CD4-positive, alpha-beta T cell treated with Interleukin-2 at 100 ng/mL for 4 hours (primary cell): ENCODE data around the gene RMI2.
"Not testable (repeated sequence)": the region's sequence is repeated elsewhere in the genome, so short reads cannot be mapped to it uniquely, and the experiment has no call there.

Experiments used
- DNase-seq: peaks from one replicate; pipeline ENCODE4 v3.0.0-alpha.2; 2020; ENCODE audit warnings: low spot score

RMI2 gene

DNA sequence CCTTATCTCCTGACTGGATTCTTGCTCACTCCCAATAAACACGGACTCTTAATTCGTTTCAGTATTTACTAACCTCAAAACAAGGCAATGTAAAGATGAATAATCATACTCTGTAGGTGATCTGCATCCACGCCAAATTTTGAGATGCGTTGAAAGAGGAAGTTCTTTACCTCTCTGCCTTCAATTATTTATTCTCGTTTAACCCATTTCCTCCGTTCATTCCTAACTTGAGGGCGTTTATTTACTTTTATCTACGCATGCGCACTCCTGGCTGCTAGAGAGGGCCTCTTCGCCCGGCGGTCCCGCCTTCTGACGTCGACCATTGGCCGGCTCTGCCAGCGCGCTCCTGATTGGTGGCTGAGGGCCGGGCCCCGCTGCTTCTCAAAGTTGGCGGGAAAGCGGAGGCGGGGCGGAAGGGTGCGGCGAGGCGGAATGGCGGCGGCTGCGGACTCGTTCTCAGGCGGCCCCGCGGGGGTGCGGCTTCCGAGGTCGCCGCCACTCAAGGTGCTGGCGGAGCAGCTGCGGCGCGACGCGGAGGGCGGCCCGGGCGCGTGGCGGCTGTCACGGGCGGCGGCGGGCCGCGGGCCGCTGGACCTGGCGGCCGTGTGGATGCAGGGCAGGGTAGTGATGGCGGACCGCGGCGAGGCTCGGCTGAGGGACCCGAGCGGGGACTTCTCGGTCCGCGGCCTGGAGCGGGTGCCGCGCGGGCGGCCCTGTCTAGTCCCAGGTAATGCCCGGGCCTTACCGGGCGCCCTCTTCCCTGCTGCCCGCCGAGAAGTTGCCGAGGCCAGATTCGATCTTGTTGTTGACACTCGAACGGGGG lies at the start of gene RMI2:
Gene RMI2 (plus strand): TSS at position 420 of the 823 bp plus-strand sequence. CDS start 13 bp downstream, at position 433.
- peak; percentile 96 for DNase-seq

DNA sequence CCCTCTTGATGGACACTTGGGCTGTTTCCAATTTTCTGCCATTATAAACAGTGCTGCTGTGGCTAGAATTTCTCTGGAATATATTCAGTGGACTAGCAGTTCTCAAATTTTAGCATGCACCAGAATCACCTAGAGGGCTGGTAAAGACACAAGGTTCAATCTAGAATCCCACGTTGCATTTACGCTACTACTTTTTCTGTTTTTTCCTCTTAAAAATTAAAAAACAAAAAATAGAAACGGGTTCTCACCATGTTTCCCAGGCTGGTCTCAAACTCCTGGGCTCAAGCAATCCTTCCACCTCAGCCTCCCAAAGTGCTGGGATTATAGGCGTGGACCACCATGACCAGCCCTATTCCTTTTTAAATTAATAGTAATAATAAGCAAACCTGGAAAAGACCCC lies 49.6 kb upstream of the RMI2 start:
- no peak for DNase-seq

DNA sequence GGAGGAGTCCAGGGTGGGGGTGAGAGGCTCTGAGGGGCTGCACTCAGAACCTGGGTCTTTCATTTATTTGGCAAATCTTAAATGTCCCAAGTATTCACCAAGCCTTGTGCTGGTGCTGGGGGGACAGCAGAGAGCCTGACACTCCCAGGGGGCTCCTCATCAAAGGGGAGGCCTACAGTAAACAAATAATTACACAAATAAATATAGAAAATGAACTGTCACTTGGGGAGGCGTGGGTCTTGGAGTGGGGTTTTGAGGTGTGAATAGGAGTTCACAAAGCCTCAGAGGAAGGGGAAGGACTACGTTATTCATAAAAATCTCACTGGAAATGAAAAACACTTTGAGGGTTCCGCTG lies 48.9 kb upstream of the RMI2 start:
- DNase-seq, result no peak

DNA sequence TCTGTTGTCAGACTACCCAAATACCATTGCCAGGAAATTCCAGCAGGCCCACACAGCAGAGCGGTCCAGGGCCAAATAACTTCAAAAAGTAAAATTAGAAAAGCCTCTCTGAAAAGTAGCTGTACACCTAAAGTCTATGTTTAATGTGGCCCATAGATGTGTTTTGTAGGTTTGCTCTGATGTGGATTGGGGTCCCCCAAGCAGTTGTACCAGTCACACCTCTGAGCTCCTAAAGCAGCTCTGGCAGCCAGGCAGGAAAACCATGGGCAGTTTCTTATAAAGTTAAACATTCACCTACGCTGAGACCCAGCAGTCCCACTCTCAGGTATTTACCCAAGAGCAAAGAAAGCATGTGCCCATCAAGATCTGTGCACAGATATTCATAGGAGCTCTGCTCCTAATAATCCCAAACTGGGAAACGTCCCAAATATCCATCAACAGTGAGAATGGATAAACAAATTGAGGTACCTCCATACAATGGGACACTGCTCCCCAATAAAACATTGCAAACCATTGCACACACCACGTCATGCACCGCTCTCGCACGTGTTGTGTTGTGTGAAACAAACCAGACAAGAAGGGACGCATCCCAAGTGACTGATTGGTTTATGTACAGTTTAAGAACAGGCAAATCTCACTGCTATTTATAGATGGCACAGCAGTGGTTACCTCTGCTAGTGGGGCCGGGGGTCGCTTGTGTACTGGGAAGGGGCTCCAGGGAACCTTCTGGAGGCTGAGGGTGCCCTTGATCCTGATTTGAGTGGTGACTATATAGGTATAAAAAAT lies 48.4 kb upstream of the RMI2 start:
- DNase-seq, result no peak

DNA sequence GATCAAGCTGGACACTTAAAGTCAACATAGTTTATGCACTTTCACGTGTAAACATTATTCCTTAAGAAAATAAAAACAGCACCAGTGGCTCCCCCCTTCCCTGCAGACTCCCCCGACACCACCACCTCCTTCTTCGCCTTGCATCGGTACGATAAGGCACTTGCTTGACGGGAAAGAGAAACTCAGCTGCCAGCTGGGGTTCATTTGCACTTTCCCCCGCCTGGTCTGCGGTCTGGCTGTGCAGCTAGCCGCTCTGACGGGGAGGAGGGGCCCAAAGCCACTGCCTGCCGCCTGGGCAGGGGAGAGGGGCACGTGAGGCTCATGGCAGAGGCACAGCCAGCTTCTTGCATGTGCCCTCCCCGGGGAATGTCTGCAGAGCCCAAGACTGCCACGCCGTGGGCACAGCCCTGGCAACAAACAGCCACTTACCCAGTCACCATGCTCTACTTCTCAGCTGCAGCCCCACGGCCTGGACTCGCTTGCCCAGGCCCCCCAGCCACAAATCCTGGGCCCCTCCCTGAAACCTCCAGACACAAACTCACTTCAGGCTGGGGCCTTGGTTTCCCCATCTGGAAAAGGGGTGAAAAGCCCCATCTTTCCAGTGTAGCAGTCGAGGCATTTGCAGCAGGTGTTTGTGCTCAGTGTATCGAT lies 47.6 kb upstream of the RMI2 start:
- peak; percentile 57 for DNase-seq

DNA sequence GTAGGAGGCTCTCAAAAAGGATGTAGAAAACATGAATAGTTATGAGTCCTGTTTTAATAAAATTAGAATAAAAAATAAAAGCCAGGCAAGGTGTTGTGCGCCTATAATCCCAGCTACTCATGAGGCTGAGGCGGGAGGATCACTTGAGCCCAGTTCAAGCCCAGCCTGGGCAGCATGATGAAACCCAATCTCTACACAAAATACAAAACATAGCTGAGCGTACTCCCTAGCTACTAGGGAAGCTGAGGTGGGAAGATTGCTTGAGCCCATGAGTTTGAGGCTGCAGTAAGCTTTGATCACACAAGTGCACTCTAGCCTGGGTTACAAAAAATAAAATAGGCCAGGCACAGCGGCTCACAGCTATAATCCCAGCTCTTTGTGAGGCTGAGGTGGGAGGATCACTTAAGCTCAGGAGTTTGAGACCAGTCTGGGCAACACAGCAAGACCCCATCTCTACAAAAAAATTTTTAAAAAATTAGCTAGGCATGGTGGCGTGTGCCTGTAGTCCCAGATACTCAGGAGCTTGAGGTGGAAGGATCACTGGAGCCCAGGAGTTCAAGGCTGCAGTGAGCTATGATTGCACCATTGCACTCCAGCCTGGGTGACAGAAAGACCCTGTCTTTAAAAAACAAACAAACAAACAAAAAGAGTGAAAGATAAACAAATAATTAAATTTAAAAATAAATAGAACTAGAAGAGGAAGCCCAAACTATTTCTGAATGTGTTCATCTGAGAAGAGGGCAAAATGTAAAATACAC lies 46.9 kb upstream of the RMI2 start:
- no peak for DNase-seq

DNA sequence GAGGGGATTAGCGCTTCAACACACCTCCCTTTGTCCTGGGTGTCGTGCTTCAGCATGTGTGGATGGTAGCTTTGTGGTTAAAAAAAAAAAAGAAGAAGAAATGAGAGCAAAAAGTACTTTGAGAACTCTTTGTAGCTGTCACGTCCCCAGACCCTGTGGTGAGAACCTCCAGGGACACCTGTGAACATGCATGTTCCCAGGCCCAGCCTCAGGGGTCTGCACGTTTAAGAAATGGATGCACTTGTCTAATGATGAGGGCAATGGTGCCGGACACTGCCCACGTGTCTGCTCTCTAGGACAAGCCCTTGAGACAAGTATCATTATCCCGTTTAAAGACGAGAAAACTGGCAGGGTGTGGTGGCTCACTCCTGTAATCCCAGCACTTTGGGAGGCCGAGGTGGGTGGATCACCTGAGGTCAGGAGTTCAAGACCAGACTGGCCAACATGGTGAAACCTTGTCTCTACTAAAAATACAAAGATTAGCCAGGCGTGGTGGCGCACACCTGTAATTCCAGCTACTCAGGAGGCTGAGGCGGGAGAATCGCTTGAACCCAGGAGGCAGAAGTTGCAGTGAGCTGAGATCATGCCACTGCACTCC lies 46.2 kb upstream of the RMI2 start:
- DNase-seq, result not testable (repeated sequence)

DNA sequence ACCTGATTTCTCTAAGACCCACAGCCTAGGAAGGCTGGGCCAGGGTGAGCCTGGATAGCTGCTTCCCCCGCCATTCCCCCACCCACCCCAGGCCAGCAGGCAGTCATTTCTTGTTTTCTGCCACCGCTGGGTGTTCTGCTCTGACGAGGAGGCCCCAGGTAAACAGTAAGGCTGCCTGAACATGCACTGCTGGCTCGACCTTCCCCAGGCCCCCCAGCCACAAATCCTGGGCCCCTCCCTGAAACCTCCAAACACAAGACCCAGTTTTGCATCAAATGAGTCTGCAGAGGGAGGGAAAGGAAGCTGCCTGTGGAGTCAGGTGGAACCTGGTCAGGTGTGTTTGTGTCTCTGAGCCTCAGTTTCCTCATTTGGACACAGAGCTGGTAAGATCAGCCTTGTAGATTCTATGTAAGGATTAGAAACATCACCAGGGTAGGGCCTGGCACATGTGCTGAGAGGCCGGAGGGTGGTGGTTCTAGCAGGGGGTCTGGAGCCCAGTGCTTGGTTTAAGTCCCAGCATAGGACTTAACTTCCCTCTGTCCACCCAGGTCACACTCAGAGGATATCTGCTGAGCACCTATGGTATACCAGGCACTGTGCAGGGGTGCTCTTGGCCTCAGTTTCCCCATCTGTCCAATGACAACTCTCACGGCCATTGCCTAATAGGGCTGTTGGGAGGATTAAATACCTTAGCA lies 45.2 kb upstream of the RMI2 start:
- no peak for DNase-seq

DNA sequence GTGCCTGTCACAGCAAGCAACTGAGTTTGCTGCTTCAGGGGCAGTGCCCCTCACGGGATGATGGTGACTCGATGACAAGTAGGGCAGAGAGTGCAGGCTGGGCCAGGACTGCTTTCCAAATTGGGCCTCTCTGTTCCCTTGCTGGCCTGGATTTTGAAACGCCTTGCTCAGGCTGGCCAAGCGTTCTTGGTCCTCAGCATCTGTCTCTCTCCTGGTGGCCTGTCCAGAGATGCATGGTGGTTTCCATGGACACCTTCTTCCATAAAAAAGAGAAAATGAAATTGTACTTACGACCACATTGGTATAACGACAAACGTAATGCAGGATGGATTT lies 44.7 kb upstream of the RMI2 start:
- DNase-seq, result no peak

DNA sequence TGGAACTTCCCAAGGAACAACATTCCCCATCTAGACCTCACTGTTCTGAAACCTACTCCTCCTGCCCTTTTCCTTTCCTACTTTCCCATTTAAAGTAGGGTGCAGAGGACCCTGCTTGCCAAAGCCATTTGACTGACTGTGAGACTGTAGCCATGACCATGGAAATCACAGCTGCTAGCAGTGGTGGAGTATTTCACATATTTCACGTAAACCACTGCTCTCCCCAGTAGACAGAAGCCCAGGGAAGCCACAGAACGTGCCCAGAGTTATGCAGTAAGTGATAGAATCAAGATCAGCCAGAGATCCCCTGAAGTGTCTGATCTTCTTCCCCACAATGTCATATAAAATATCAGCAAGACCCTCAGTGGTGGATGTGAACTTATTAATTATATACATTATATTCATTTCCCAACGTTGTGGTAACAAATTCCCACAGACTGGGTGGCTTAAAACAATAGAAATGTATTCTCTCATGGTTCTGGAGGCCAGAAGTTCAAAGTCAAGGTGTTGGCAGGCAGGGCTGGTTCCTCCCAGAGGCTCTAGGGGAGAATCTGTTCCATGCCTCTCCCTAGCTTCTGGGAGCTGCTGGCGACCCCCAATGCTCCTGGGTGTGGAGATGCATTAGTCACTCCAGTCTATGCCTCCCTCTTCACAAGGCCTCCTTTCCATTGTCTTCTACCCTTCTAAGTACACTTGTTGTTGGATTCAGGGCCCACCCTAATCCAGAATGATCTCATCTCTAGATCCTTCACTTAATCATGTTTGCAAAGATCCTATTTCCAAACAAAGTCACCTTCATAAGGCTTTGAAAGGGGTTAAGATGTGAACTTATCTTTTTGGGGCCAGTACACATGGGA lies 43.4 kb upstream of the RMI2 start:
- DNase-seq, result no peak

DNA sequence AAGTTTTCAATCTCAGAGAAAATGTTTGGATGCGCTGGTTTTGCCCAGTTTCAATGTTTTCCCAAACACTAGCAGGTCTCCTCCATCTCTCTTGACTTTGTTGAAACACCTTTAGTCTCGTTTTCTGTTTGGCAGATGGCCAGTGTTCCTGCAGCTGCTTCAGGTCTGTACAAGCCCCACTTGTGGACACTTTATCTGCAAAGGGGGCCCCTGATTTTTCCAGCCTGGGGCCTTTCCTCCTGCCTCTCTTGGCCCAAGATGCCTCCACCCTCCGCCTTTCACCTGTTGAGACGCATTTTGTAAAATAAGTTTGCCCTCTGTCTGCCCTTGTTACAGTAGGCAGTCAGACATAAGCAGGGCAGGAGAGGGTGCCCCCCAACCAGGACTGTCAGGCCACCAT lies 42.3 kb upstream of the RMI2 start:
- DNase-seq, result no peak

DNA sequence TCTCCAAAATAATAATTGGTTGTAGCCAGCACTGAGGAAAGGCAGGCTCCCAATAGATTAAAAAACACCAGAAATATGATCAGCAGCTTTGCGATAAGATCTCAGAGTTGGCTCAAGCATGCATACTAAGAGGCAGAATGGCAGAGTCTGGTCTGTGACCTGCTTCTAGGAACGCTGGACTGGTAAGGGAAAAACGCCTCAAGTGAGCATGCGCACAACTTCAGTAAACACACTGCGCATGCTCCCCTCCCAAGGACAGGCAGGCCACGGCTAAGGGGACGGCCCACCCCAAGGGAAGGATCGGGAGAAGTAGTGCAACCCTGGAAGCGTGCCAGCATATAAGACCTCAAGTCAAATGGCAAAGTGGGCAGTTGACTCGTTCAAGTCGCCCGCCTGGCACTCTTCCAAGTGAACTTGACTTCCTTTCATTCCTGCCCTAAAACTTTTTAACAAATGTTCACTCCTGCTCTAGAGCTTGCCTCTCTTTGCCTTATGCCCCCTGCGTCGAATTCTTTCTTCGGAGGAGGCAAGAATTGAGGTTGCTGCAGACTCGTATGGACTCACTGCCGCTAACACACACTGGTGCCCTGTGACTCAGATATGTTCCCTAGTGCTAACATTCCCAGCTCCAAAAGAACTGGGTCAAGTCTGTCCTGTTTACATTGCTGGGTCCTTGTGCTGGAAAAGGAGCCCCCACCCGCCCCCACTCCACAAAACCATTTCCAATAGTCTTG lies 41.7 kb upstream of the RMI2 start:
- no peak for DNase-seq

DNA sequence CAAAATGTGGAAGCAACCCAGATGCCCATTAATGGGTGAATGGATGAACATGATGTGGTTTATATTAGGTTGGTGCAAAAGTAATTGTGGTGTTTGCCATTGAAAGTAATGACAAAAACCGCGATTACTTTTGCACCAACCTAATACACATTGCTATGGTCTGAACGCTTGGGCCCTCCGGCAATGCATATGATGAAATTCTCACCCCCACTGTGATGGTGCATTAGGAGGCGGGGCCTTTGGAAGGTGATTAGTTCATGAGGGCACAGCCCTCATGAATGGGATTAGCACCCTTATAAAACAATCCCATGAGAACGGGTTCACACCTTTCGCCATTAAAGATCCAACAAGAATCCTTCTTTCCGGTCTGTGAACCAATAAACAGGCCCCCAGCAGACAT lies 38.9 kb upstream of the RMI2 start:
- no peak for DNase-seq

DNA sequence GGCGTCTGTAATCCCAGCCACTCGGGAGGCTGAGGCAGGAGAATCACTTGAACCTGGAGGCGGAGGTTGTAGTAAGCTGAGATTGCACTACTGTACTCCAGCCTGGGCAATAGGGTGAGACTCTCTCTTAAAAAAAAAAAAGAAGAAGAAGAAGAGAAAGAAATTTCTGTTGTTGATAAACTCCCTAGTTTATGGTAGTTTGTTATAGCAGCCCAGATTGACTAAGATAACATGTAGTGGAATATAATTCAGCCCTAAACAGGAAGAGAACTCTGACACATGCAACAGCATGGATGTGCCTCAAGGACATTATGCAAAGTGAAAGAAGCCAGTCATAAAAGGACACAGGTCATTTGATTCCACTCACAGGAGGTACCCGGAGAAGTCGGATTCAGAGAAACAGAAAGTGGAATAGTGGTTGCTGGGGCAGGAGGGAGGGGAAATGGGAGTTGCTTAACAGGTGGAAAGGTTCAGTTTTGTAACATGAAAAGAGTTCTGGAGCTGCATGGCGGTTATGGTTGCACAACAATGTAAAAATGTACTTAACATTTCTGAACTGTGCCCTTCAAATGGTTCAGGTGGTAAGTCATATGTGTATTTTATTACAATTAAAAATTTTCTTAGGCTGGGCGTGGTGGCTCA lies 38.1 kb upstream of the RMI2 start:
- no peak for DNase-seq

DNA sequence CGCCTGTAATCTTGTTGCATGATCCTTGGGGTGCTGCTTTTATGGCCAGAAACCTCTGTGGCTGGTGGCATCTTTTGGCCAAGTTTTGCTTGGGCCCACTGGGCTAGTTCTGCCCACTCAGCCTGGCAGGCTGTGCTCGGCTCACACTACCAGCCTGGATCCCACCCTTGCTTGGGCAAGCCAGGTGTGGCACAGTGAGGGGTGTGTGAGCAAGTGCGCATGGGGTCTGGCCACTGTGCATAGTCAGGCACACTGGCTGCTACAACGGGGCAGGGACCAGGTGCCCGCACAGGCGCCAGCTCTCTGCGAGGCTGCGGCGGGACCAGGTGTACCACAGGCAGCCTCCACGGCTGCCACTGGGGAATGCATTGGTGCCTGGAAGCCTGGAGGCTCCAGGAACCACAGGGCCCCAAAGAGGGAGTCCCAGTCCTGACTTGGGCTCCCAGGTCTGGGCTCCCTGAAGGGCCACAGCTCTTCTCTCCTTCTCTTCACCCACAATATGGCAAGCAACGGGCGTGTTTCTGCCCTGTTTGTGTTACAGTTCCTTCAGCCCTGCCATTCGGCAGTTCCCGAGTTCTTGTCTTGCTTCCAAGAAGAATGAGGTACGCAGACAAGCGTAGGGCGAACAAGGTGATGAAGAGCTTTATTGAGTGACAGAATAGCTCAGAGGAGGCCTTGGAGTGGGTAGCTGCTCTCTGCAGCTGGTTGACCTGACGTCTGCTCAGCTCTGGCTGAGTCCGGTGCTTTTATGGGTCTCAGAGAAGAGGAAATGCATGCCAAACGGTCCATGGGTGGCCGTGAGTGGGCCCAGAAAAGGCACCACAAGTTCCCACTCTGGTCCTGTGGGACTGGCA lies 37.4 kb upstream of the RMI2 start:
- DNase-seq, result no peak

DNA sequence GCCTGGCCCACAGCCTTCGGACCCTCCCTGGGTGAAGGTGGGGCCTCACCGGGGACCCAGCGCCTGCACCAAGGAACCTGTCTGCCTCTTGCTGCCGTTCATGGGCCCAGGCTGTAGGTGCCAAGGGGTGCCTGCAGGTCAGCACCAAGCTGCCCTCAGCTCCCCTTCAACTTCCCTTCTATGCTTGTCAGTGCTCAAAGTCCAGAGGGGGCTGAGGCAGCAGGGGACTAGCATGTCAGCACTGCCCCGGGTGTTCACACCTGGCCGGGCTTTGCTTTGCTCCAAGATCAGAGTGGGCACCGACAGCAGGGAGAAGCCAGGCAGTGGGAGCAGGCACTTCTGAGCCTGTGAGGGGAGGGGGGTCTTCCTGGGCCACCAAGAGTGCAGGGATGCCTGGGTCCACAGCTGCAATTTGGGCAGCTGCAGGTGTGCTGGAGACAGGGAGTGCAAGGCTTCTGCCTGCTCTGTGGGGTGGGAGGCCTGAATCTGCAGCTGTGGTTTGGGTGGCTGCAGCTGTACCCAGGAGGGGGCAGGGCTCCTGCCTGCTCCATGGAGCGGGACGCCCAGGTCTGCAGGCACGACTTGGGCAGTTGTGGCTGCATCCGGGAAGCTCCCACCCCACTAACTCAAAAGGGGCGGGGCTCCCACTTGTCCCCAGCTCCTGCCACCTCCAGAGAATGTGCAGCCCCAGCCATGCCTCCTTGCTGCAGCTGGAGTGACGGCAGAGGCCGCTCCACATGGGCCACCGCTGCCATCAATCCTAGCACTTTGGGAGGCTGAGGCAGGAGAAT lies 36.6 kb upstream of the RMI2 start:
- no peak for DNase-seq

DNA sequence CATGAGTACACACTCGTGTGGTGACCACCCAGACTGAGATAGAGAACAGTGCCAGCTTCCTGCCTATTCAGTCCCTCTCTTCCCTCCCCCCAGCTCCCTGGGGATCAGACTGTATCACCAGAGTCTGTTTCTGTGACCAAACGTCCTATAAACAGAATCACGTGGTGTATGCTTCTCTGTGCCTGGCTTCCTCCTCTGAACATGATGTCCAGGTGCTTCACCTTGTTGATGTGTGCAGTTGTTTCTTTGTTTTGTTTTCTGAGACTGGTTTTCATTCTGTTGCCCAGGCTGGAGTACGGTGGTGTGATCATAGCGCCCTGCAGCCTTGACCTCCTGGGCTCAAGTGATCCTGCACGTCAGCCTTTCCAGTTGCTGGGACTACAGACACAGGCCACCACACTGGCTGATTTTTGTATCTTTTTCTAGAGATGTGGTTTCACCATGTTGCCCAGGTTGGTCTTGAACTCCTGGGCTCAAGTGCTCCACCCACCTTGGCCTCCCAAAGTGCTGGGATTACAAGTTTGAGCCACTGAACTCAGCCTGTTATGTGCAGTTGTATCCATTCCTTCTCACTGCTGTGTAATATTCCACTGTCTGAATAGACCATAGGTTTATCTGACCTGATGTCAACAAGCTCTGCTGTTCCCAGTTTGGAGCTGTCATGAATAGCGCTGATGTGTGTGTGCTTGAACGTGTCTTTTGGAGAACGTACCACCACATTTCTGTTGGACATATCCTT lies 35.2 kb upstream of the RMI2 start:
- no peak for DNase-seq
